Jurkat, Clone E6-1 (cell line): ENCODE results near the gene CFAP100. TPM values are rescaled to one million over a fixed set of nuclear protein-coding genes. Genes with fewer than 3 reads are reported as not detected.

Experiments
- DNase-seq: peaks from one replicate; pipeline ENCODE4 v3.0.0-alpha.2; 2011; ENCODE audit warnings: low read depth, low spot score
- H3K4me3 ChIP-seq: 2 replicates; pipeline ENCODE4 v1.5.1; 2011; ENCODE audit warnings: mild to moderate bottlenecking, low read length, control low read depth, moderate library complexity
- polyA plus RNA-seq: library from polyadenylated mRNA; unstranded; fragments of >200 nt; gene quantifications from one replicate; pipeline ENCODE4 v1.2.1, GENCODE V29; 2012; ENCODE audit warnings: missing spikeins; ENCODE audit not compliant: insufficient read length, insufficient read depth

Gene CFAP100
- not detected for polyA plus RNA-seq

- DNase-seq, result no peak
- no peak within 1 kb of the TSS for H3K4me3 ChIP-seq
Measured at GRCh38 chr3:126394179-126394976, at the start of gene CFAP100. Gene CFAP100 (plus strand): TSS chr3:126394909. CDS start chr3:126396001, 1,092 bp downstream.

GRCh38 chr3:126345231-126345630, 49.5 kb upstream of the CFAP100 start:
- no peak overlapping the region for H3K4me3 ChIP-seq
- no peak for DNase-seq

GRCh38 chr3:126345641-126346460, 48.9 kb upstream of the CFAP100 start:
- DNase-seq, result no peak
- no peak overlapping the region for H3K4me3 ChIP-seq

- no peak overlapping the region for H3K4me3 ChIP-seq
- no peak for DNase-seq
Measured at GRCh38 chr3:126346466-126346865, 48.2 kb upstream of the CFAP100 start.

- no peak for DNase-seq
- no peak overlapping the region for H3K4me3 ChIP-seq
Measured at GRCh38 chr3:126347543-126348161, 47.1 kb upstream of the CFAP100 start.

GRCh38 chr3:126348308-126348920, 46.3 kb upstream of the CFAP100 start:
- H3K4me3 ChIP-seq, result no peak overlapping the region
- DNase-seq, result peak; percentile 7

GRCh38 chr3:126349071-126349470, 45.6 kb upstream of the CFAP100 start:
- no peak for DNase-seq
- no peak overlapping the region for H3K4me3 ChIP-seq

GRCh38 chr3:126349611-126350501, 44.9 kb upstream of the CFAP100 start:
- no peak overlapping the region for H3K4me3 ChIP-seq
- no peak for DNase-seq

- H3K4me3 ChIP-seq, result no peak overlapping the region
- DNase-seq, result no peak
Measured at GRCh38 chr3:126350502-126351085, 44.1 kb upstream of the CFAP100 start.

GRCh38 chr3:126351086-126351770, 43.5 kb upstream of the CFAP100 start:
- DNase-seq, result no peak
- no peak overlapping the region for H3K4me3 ChIP-seq

- no peak for DNase-seq
Measured at GRCh38 chr3:126351771-126352475, 42.8 kb upstream of the CFAP100 start.

GRCh38 chr3:126352476-126353454, 41.9 kb upstream of the CFAP100 start:
- no peak for DNase-seq
- H3K4me3 ChIP-seq, result no peak overlapping the region

More at GRCh38 chr3:126351771-126352475, 42.8 kb upstream of the CFAP100 start:
- H3K4me3 ChIP-seq, result no peak overlapping the region

GRCh38 chr3:126353694-126354321, 40.9 kb upstream of the CFAP100 start:
- H3K4me3 ChIP-seq, result no peak overlapping the region
- DNase-seq, result no peak

- no peak overlapping the region for H3K4me3 ChIP-seq
- DNase-seq, result no peak
Measured at GRCh38 chr3:126354776-126355175, 39.9 kb upstream of the CFAP100 start.

GRCh38 chr3:126355251-126355650, 39.5 kb upstream of the CFAP100 start:
- no peak overlapping the region for H3K4me3 ChIP-seq
- DNase-seq, result peak; percentile 31
